HEK293T (cell line): ENCODE measurements around the gene GALNT2.

Experiments
- CTCF ChIA-PET: fragments of 350-600 bp; formaldehyde crosslinking; extraction: SDS; loops from one replicate; lab custom pipeline; 2021; ENCODE audit warnings: antibody characterized with exemption, inconsistent platforms; lab: Yijun Ruan, JAX
- POLR2A ChIA-PET: fragments of 350-600 bp; formaldehyde crosslinking; extraction: SDS; loops from one replicate; lab custom pipeline; 2020; ENCODE audit warnings: antibody characterized with exemption, inconsistent platforms; lab: Yijun Ruan, JAX
- DNase-seq: peaks from one replicate; pipeline ENCODE4 v3.0.0; 2012; ENCODE audit warnings: mixed read lengths; ENCODE audit errors: extremely low spot score
- ARNT ChIP-seq: fragments of 450-650 bp; IDR thresholded peaks from 2 replicates; pipeline ENCODE4 v1.6.1; 2017; ENCODE audit warnings: mild to moderate bottlenecking
- BHLHE40 ChIP-seq: fragments of 450-650 bp; IDR thresholded peaks from 2 replicates; pipeline ENCODE4 v1.6.1; 2016; ENCODE audit warnings: mild to moderate bottlenecking, moderate library complexity, borderline replicate concordance
- CTBP1 ChIP-seq: fragments of 450-650 bp; IDR thresholded peaks from 2 replicates; pipeline ENCODE4 v1.6.1; 2016; ENCODE audit warnings: borderline replicate concordance
- ELF4 ChIP-seq: fragments of 450-650 bp; IDR thresholded peaks from 2 replicates; pipeline ENCODE4 v1.6.1; 2017; ENCODE audit warnings: antibody characterized with exemption
- FOXA1 ChIP-seq: fragments of 450-650 bp; IDR thresholded peaks from 2 replicates; pipeline ENCODE4 v1.6.1; 2016; ENCODE audit warnings: mild to moderate bottlenecking
- FOXK2 ChIP-seq: fragments of 450-650 bp; IDR thresholded peaks from 2 replicates; pipeline ENCODE4 v1.6.1; 2016; ENCODE audit warnings: mild to moderate bottlenecking
- FOXM1 ChIP-seq: fragments of 450-650 bp; IDR thresholded peaks from 2 replicates; pipeline ENCODE4 v1.6.1; 2017; ENCODE audit warnings: mild to moderate bottlenecking, borderline replicate concordance
- HDGF ChIP-seq: fragments of 450-650 bp; IDR thresholded peaks from 2 replicates; pipeline ENCODE4 v1.6.1; 2017; ENCODE audit warnings: antibody characterized with exemption, borderline replicate concordance
- L3MBTL2 ChIP-seq: fragments of 450-650 bp; conservative IDR thresholded peaks from 2 replicates; pipeline ENCODE4 v1.6.1; 2016; ENCODE audit warnings: mild to moderate bottlenecking
- LEF1 ChIP-seq: fragments of 450-650 bp; IDR thresholded peaks from 2 replicates; pipeline ENCODE4 v1.6.1; 2017; ENCODE audit warnings: mild to moderate bottlenecking, borderline replicate concordance
- NFRKB ChIP-seq: fragments of 450-650 bp; IDR thresholded peaks from 2 replicates; pipeline ENCODE4 v1.6.1; 2016; ENCODE audit warnings: mild to moderate bottlenecking, moderate library complexity
- PKNOX1 ChIP-seq: fragments of 450-650 bp; IDR thresholded peaks from 2 replicates; pipeline ENCODE4 v1.6.1; 2016
- SP1 ChIP-seq: fragments of 450-650 bp; IDR thresholded peaks from 2 replicates; pipeline ENCODE4 v1.6.1; 2017
- SUZ12 ChIP-seq: fragments of 450-650 bp; IDR thresholded peaks from 2 replicates; pipeline ENCODE4 v1.6.1; 2016; ENCODE audit warnings: mild to moderate bottlenecking
- TARDBP ChIP-seq: fragments of 450-650 bp; IDR thresholded peaks from 2 replicates; pipeline ENCODE4 v1.6.1; 2016
- ZNF384 ChIP-seq: fragments of 450-650 bp; IDR thresholded peaks from 2 replicates; pipeline ENCODE4 v1.6.1; 2016

Gene GALNT2

GRCh38 chr1:230077436-230078213 is 10.6 kb downstream of the GALNT2 start:
- ChIA-PET CTCF (no interaction called here), POLR2A (no interaction called here)
- TF ChIP-seq FOXK2: no peak
- TF ChIP-seq L3MBTL2: no peak
- TF ChIP-seq ARNT: no peak
- TF ChIP-seq SP1: no peak
- TF ChIP-seq LEF1: no peak
- no peak for TF ChIP-seq CTBP1
- TF ChIP-seq TARDBP: no peak
- TF ChIP-seq SUZ12: no peak
- TF ChIP-seq ZNF384: no peak
- no peak for TF ChIP-seq FOXM1
- TF ChIP-seq NFRKB: no peak
- TF ChIP-seq FOXA1: no peak
- TF ChIP-seq ELF4: no peak
- TF ChIP-seq HDGF: no peak
- TF ChIP-seq BHLHE40: no peak
- TF ChIP-seq PKNOX1: no peak
- no peak for DNase-seq

GRCh38 chr1:230079199-230080024 is 12.4 kb downstream of the GALNT2 start:
- no peak for TF ChIP-seq CTBP1
- no peak for TF ChIP-seq FOXA1
- TF ChIP-seq NFRKB: no peak
- TF ChIP-seq ELF4: no peak
- TF ChIP-seq SP1: no peak
- no peak for TF ChIP-seq FOXM1
- no peak for TF ChIP-seq TARDBP
- no peak for TF ChIP-seq ARNT
- no peak for TF ChIP-seq BHLHE40
- TF ChIP-seq L3MBTL2: no peak
- no peak for TF ChIP-seq LEF1
- TF ChIP-seq FOXK2: no peak
- TF ChIP-seq ZNF384: no peak
- TF ChIP-seq SUZ12: no peak
- no peak for TF ChIP-seq HDGF
- no peak for TF ChIP-seq PKNOX1
- DNase-seq: no peak
- ChIA-PET POLR2A (no interaction called here), CTCF (no interaction called here)

- CTCF ChIA-PET: no interaction called here
- DNase-seq: no peak
- POLR2A ChIA-PET: no interaction called here
- TF ChIP-seq BHLHE40: no peak
- no peak for TF ChIP-seq LEF1
- no peak for TF ChIP-seq SUZ12
- TF ChIP-seq FOXM1: no peak
- no peak for TF ChIP-seq HDGF
- no peak for TF ChIP-seq ZNF384
- TF ChIP-seq NFRKB: no peak
- TF ChIP-seq ARNT: no peak
- TF ChIP-seq TARDBP: no peak
- no peak for TF ChIP-seq PKNOX1
- no peak for TF ChIP-seq CTBP1
- TF ChIP-seq ELF4: no peak
- TF ChIP-seq FOXK2: no peak
- no peak for TF ChIP-seq SP1
- TF ChIP-seq L3MBTL2: no peak
- TF ChIP-seq FOXA1: no peak
These were observed 13.8 kb downstream of the GALNT2 start for GRCh38 chr1:230080822-230081221.

- DNase-seq: no peak
- TF ChIP-seq L3MBTL2: no peak
- ChIA-PET CTCF (interaction anchor here (0.7 kb wide), 1 partner anchor 983 kb away, joined by 3 read pairs; no protein-coding TSS in a partner anchor), POLR2A (no interaction called here)
These were observed 14.7 kb downstream of the GALNT2 start for GRCh38 chr1:230081751-230082150.

GRCh38 chr1:230082211-230082610 is 15.2 kb downstream of the GALNT2 start:
- DNase-seq: no peak
- POLR2A ChIA-PET: no interaction called here
- no peak for TF ChIP-seq PKNOX1
- TF ChIP-seq TARDBP: no peak
- TF ChIP-seq CTBP1: no peak
- no peak for TF ChIP-seq SUZ12
- TF ChIP-seq NFRKB: no peak
- TF ChIP-seq FOXA1: no peak
- TF ChIP-seq L3MBTL2: no peak
- no peak for TF ChIP-seq SP1
- no peak for TF ChIP-seq FOXM1
- TF ChIP-seq ARNT: no peak
- no peak for TF ChIP-seq BHLHE40
- no peak for TF ChIP-seq HDGF
- TF ChIP-seq ELF4: no peak
- no peak for TF ChIP-seq FOXK2
- no peak for TF ChIP-seq LEF1
- CTCF ChIA-PET: no interaction called here
